Right renal cortex interstitium (tissue), 3 donors: Measurements from ENCODE around the gene HEG1. TPM values are rescaled to one million over a fixed set of nuclear protein-coding genes. Genes with fewer than 3 reads are reported as not detected.
"Not testable (repeated sequence)": the region's sequence is repeated elsewhere in the genome, so short reads cannot be mapped to it uniquely, and the experiment has no call there.

Experiments
- DNase-seq, 3 donors: peaks; one replicate each; pipeline ENCODE4 v3.0.0-alpha.2; 2013; ENCODE audit warnings: low read depth in 3 of 3, low spot score in 2 of 3
- polyA plus RNA-seq, 3 donors: library from polyadenylated mRNA; unstranded; fragments of 120-200 nt; gene quantifications; one replicate each; pipeline ENCODE4 v1.2.1, GENCODE V29; 2013; ENCODE audit not compliant: insufficient read length in 3 of 3

Gene HEG1
- 10 to 100 TPM; 28.0 to 31.0 (median 29.3) TPM for polyA plus RNA-seq

GRCh38 chr3:125055913-125056745 is at the start of gene HEG1:
Gene HEG1 (minus strand): TSS chr3:125055997. CDS start chr3:125055890, 107 bp downstream.
- DNase-seq, result no peak

DNA sequence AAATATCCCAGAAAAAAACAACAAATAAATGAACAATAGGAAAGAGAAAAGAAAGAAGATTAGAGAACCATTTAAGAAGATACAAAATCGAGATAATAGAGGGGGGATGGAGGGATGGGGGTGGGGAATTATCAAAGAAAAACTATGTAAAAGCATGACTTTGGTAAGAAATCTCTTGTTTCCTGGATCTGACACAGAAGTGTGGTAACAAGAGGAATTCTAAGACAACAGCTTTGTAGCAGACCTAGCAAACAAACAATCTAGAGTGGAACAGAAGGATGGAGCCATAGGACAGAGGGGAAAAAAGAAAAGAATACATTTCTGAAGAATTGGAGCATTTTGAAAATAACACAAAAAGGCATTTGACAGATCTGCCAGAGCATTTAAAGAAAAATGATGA is 49.3 kb upstream of the HEG1 start:
- DNase-seq, result no peak

DNA sequence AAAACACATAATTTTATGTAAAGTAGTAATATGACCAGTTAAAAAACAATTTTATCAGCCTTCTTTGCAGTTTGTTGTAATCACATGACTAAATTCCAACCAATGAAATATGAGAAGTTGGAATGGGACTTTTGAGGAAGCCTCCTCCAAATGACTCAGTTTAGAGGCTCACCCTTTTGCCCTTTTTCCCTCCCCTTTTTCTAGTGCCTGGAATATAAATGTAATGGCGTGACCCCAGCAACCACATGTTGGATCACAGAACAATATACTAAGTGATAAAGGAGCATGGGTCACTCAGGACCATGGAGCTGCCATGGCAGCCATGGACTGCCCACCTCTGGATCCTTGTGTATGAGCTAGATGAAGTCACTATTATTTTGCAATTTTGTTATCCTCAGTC is 48.8 kb upstream of the HEG1 start:
- DNase-seq, result no peak

- DNase-seq, result no peak
Observed at GRCh38 chr3:125103406-125103805, 47.6 kb upstream of the HEG1 start.

GRCh38 chr3:125102470-125102869 is 46.7 kb upstream of the HEG1 start:
- no peak for DNase-seq

DNA sequence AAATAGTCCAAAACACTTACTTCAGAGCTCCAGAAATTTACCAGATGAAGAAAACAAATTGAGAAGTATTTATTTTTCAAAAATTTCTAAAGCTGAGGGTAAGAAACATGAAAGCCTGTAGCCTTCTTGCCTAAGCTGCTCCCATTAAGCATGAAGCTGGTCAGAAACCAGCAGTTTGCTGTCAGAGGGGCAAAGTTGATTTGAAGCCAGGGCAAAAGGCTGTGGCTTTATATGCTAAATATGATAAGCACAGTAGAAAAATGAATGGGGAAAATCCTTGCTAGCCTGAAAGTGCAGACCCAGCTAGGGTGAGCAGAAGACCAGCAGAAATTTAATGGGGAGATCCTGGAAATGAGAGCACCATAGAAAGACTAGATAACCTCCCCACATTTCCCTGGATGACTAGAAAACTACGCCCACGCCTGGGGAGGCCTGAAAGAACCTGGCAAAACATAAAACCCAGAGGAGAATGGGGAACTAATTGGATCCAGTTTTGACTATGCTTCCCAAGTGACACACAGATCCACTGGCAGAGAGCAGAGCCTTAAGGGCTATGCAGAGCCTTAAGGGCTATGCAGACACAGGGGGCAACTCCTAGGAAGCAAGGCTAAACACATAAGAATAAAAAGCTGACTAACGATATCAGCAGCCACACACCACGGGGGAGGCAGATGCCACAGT is 43.0 kb upstream of the HEG1 start:
- DNase-seq, result no peak

GRCh38 chr3:125090649-125091048 is 34.9 kb upstream of the HEG1 start:
- no peak for DNase-seq

DNA sequence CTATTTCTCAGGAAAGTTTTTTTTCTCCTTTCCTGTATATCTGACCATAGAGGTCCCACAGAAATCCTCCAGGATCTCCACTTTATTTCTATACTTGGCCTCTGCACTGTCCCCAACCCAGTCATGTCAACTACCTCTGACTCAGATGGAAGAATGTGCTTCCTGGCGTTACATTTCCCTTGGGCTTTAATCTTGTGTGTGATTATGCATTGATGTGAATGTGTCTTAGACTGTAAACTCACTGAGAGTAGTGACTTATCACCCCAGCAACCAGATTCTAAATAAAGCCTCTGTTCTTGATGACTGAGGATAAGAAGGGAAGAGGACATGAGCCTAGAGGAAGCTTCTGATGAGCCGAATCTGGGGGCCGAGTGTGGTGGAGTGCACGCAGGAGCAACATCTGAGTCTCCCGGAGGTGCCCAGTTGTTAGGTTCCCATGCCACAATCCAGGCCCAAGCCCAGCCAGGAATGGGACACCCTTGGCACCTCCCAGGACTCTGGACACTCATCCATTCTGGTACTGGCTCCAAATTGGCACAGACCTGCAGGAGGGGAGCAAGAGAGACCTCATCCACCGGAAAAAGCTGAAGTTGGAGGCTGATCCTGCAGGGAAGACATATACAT is 32.1 kb upstream of the HEG1 start:
- DNase-seq, result no peak

GRCh38 chr3:125085166-125085565 is 29.4 kb upstream of the HEG1 start:
- no peak for DNase-seq

DNA sequence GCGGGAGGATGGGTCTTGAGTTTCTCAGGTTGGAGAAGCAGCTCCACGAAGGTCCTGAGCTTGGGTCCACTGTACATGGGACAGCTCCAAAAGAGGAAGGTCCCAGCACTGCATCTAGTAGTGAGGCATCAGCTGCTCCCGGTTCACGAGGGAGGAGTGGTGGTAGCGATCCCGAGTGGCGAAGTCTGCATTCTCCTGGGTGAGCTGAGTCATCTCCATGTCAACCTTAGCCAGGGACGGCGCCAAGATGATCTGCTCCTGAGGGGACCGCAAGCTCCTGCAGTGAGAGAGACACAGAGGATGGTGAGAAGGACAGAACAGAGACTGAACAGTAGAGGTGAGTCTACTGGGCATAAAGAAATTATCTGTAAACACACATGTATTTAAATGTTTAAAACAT is 28.0 kb upstream of the HEG1 start:
- no peak for DNase-seq

DNA sequence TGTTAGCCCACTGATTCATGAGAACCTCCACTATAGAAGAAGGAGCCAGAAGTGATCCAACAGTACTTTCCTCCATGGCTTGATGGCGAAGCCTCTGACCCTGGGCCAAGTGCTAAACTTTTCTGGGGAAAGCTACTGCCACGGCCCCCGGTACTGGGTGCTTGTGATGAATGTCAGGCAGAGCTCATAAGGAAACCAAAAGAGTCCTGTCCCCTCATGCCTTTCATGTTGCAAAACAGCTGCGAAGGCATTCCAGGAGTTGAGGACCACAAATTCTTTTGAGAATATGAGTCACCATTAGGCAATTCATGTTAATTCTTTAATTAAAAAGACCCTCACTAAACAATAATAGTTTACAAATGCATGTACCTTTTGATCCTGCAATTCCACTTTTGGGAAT is 26.5 kb upstream of the HEG1 start:
- not testable (repeated sequence) for DNase-seq

DNA sequence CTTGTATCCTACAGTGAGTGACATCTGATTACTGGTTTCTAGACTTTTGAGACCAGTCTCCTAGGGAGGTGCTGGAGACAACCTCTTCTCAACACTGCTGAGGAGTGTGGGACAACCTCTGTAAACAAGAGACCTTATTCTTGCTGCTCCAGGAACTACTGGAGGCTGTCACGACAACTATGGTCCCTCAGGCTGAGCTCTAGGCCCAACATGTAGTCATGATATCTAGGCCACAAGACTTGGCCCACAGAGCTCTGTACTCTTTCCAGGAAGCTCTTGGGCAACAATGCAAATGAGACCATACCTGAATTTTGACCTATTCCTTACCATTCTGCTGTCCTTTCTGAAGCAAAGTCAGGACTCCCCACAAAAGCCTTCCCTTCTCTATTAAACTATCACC is 24.3 kb upstream of the HEG1 start:
- no peak for DNase-seq

- no peak for DNase-seq
Observed at GRCh38 chr3:125079675-125080045, 23.9 kb upstream of the HEG1 start.

DNA sequence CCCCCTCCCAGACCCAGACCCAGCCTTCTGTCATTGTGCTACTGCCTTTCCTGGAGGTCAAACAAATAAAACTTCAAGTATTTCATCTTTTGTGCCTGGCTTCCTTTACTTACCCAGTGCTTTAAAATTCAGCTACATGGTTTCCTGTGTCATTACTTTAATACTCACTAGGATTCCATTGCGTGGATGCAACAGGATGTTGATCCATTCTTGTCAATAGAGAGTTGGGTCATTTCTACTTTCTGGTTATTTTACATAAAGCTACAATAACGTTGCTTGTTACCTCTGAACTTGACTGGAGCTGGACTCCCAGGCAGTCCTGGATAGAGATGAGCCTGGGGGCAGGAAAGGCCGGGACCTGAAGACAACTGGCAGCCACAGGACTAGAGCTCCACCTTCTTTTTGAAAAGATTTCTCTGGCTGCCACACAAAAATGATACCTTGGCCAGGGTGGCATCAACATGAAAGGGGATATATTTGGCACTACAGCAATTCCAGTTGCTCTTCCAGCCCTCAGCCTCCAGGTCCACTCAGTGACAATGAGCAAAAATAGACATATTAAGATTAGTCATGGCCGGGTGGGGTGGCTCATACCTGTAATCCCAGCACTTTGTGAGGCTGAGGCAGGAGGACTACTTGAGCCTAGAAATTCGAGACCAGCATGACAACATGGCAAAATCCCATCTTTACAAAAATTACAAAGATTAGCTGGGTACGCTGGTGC is 23.3 kb upstream of the HEG1 start:
- no peak for DNase-seq

GRCh38 chr3:125077864-125078263 is 22.1 kb upstream of the HEG1 start:
- DNase-seq, result no peak

DNA sequence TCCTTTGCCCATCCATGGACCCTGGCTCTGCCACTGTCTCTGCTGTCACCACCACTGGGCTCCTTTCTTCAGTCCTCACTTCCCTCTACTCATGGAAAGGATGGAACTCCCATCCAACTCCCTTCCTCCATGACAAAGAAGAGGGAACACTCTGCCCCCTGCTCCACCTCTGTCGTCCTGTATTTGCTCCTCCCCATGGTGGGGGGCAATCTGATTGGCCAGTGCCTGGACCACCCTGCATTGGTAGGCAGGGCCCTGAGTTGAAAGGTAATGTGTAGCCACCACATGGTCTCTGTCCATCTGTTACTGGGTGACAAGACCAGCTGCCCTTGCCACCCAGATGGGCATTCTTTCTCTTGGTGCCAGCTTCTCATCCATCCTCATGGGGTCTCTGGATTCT is 20.7 kb upstream of the HEG1 start:
- no peak for DNase-seq

- DNase-seq, result no peak
Observed at GRCh38 chr3:125075738-125076137, 19.9 kb upstream of the HEG1 start.

GRCh38 chr3:125073390-125073905 is 17.7 kb upstream of the HEG1 start:
- DNase-seq, result no peak

DNA sequence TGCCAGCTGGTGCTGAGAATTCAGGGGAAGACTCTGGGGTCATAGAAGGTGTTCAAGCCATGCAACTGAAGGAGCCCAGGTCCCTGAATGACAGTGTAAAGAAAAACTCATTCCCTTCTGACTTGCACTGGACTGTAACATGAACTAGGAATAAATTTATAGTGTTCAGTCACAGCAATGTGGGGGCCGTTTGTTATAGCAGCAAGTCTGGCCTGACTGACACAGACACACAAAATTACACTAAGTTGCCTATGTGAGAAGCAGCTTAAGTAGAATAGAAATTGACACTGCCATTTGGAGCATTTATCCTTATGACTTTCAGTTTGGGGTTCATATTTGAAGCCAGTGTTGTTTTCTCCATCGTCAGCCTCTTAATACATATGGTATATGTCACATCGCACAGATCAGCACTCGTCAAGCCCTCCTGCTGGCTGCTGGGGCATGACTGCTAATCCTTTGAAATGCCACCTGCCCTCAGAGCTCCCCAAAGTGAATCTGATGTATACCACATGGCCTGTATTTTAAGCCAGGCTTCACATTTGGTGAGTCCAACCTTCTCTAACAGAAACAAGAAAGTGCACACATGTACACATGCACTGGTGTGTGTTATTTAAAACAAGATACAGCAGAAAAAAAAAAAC is 17.1 kb upstream of the HEG1 start:
- no peak for DNase-seq

GRCh38 chr3:125072301-125072700 is 16.5 kb upstream of the HEG1 start:
- no peak for DNase-seq
